ENCODE data around the gene FRS3. TPM values are rescaled to one million over a fixed set of nuclear protein-coding genes. Genes with fewer than 3 reads are reported as not detected.

The FRS3 gene
- total and polyA plus RNA-seq, 2 of the 13 experiments (the other 11 are each of a cell fraction or from before 2014, with no cell fraction given) = 3.0 to 7.4 TPM

DNA sequence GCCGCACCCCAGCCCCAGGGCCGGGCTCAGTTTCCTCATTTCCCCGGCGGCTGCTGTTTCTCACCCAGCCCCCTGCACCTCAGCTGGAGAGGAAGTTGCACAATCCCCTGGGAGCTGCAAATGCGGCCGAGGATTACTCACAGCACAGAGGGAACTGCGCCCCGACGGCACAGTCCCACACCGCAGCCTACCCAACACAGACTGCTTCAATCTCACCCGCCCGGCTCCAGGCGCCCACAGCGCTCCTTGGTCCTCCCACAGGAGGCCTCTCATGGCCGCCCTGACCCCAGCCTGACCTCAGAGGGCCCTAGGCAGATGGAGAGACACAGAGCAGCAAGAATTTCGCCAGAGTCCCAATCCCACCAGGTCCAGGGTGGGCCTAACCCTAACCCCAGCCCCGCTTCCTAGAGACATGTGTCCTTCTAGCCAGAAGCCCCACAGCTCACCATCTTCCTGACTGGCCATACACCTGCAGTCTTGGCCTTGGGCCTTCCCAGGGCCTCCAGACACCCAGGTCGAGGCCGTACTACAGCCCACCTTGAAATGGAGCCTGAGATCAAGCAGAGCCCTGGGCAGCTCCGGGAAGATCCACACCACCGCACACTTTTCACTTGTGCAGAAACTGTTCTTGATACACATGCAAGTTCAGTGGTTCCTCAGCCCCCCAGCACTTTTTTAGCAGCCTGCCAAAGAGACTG lies 56.0 kb downstream of the FRS3 start (continued):
- TF ChIP-seq EEA1 (CRISPR knock-in tag; IDR thresholded peaks at IDR 0.05; ENCODE audit: borderline replicate concordance) = no peak
- TF ChIP-seq CREB1 (IDR thresholded peaks at IDR 0.05) = no peak
- TF ChIP-seq CREB1 (CRISPR knock-in tag; IDR thresholded peaks at IDR 0.05) = no peak; the same call in 1 of the 2 replicates
- TF ChIP-seq KLF11 (CRISPR knock-in tag; IDR thresholded peaks at IDR 0.05) = no peak
- no peak for TF ChIP-seq SYNCRIP (IDR thresholded peaks at IDR 0.05; ENCODE audit: insufficient read depth, low read depth, low read length)
- TF ChIP-seq NR3C1 (CRISPR knock-in tag; IDR thresholded peaks at IDR 0.05) = no peak
- TF ChIP-seq, protein P1, sequence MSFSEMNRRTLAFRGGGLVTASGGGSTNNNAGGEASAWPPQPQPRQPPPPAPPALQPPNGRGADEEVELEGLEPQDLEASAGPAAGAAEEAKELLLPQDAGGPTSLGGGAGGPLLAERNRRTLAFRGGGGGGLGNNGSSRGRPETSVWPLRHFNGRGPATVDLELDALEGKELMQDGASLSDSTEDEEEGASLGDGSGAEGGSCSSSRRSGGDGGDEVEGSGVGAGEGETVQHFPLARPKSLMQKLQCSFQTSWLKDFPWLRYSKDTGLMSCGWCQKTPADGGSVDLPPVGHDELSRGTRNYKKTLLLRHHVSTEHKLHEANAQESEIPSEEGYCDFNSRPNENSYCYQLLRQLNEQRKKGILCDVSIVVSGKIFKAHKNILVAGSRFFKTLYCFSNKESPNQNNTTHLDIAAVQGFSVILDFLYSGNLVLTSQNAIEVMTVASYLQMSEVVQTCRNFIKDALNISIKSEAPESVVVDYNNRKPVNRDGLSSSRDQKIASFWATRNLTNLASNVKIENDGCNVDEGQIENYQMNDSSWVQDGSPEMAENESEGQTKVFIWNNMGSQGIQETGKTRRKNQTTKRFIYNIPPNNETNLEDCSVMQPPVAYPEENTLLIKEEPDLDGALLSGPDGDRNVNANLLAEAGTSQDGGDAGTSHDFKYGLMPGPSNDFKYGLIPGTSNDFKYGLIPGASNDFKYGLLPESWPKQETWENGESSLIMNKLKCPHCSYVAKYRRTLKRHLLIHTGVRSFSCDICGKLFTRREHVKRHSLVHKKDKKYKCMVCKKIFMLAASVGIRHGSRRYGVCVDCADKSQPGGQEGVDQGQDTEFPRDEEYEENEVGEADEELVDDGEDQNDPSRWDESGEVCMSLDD (CRISPR knock-in tag; IDR thresholded peaks at IDR 0.05; ENCODE audit: borderline replicate concordance) = no peak; the same call in 1 of the 2 replicates
- TF ChIP-seq, protein P2, sequence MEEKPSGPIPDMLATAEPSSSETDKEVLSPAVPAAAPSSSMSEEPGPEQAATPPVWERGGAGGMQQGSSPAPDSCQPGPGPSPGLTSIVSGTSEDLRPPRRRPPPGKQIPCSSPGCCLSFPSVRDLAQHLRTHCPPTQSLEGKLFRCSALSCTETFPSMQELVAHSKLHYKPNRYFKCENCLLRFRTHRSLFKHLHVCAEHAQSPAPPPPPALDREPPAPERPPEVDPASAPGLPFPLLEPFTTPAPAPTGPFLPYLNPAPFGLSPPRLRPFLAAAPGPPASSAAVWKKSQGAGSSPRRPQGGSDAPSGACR (CRISPR knock-in tag; IDR thresholded peaks at IDR 0.05) = no peak
- no peak for TF ChIP-seq SIX4 (CRISPR knock-in tag; IDR thresholded peaks at IDR 0.05)
- TF ChIP-seq ZNF672 (CRISPR knock-in tag; IDR thresholded peaks at IDR 0.05) = no peak
- TF ChIP-seq ZNF766 (CRISPR knock-in tag; IDR thresholded peaks at IDR 0.05; ENCODE audit: borderline replicate concordance) = 0 out of 2 replicates have a peak, but pooled peaks have one; percentile 47
- TF ChIP-seq ZNF205 (CRISPR knock-in tag; IDR thresholded peaks at IDR 0.05) = peak; percentile 83
- TF ChIP-seq, protein P3, sequence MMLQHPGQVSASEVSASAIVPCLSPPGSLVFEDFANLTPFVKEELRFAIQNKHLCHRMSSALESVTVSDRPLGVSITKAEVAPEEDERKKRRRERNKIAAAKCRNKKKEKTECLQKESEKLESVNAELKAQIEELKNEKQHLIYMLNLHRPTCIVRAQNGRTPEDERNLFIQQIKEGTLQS (CRISPR knock-in tag; IDR thresholded peaks at IDR 0.05) = peak; percentile 56
- peak; percentile 67 for TF ChIP-seq HNRNPLL (IDR thresholded peaks at IDR 0.05; ENCODE audit: low read depth, low read length, poor library complexity, severe bottlenecking)
- TF ChIP-seq RELA (CRISPR knock-in tag; IDR thresholded peaks at IDR 0.05) = 0 out of 2 replicates have a peak, but pooled peaks have one; percentile 64
- TF ChIP-seq, protein P4, sequence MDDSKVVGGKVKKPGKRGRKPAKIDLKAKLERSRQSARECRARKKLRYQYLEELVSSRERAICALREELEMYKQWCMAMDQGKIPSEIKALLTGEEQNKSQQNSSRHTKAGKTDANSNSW (CRISPR knock-in tag; IDR thresholded peaks at IDR 0.05; ENCODE audit: borderline replicate concordance) = no peak
- TF ChIP-seq, protein P5, sequence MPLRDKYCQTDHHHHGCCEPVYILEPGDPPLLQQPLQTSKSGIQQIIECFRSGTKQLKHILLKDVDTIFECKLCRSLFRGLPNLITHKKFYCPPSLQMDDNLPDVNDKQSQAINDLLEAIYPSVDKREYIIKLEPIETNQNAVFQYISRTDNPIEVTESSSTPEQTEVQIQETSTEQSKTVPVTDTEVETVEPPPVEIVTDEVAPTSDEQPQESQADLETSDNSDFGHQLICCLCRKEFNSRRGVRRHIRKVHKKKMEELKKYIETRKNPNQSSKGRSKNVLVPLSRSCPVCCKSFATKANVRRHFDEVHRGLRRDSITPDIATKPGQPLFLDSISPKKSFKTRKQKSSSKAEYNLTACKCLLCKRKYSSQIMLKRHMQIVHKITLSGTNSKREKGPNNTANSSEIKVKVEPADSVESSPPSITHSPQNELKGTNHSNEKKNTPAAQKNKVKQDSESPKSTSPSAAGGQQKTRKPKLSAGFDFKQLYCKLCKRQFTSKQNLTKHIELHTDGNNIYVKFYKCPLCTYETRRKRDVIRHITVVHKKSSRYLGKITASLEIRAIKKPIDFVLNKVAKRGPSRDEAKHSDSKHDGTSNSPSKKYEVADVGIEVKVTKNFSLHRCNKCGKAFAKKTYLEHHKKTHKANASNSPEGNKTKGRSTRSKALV (CRISPR knock-in tag; IDR thresholded peaks at IDR 0.05) = peak; percentile 75
- no peak for TF ChIP-seq ZNF761 (CRISPR knock-in tag; conservative IDR thresholded peaks at IDR 0.05)
- peak; percentile 43; the same call in 1 of the 2 replicates for TF ChIP-seq GFI1 (CRISPR knock-in tag; IDR thresholded peaks at IDR 0.05; ENCODE audit: borderline replicate concordance)
